Stimulated activated CD4-positive, alpha-beta T cell treated with anti-CD3 and anti-CD28 coated beads, Interleukin-4, amount 100 ng/mL, for 4 hours (primary cell): ENCODE results near the gene TTC14.
A peak's percentile ranks its signal among the peaks of the same experiment; 100 is the strongest.
"Not testable (repeated sequence)": the region's sequence is repeated elsewhere in the genome, so short reads cannot be mapped to it uniquely, and the experiment has no call there.

Experiments
- DNase-seq, 2 experiments: peaks; one replicate each; pipeline ENCODE4 v3.0.0-alpha.2; 2020

Gene TTC14

GRCh38 chr3:180601688-180602666 is at the start of gene TTC14:
TTC14 (plus strand) TSS chr3:180602163; CDS start chr3:180602262, 99 bp downstream.
- DNase-seq: peak; percentile 89 to 94

GRCh38 chr3:180563406-180563805 is 38.6 kb upstream of the TTC14 start:
- DNase-seq: no peak

- DNase-seq: no peak
Measured at GRCh38 chr3:180564676-180565075, 37.3 kb upstream of the TTC14 start.

- no peak for DNase-seq
Measured at GRCh38 chr3:180570238-180570637, 31.7 kb upstream of the TTC14 start.

DNA sequence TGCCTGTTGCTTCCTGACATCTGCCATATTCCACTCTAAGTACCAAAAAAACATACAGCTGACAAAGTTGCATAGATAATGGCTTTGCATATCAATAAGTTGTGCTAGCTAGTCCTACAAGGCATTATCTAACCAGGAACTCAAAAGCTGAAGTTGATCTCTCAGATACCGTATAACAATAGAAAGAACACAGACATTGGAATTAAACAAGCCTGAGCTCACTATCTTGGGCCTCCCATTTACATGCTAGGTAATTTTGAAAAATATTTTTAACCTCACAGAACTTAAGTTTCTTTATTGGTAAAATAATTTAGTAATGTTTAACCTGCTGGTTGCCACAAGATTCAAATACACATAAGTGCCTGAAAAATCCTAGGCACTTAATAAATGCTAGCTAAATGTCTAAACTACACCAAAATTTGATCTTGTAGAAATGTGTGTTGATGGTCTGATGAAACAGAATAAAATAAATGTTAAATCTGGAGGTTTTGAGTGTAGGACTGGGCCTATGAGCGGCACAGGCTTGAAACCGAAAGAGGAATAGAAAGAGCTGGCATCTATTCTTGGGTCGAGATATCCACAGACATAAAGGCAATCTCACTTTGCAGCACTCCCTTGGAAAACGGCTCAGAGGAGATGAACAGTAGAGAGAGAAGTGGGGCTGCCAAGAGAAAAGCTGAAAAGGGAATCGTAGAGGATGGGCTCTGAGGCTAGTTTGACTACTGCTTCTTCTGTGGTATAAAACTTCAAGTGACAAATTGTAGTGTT is 29.9 kb upstream of the TTC14 start:
- no peak for DNase-seq

DNA sequence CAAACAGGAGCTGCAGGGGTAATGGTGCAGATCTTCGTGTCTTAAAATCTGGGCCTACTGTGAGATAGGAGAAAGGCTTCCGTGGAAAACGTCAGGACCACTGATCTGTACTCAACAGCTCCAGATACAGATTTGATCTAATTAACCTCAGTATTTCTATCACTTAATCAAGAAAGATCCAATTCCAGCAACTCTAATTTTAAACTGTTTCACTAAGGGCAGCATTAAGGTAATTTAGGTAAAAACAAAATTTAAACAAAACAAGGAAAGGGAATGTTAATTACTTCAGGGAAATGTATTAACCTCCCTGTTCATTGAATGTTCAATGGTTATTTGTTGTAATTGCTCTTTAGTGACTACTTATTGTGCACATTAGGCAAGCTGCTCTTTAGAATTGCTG is 26.4 kb upstream of the TTC14 start:
- DNase-seq: no peak

DNA sequence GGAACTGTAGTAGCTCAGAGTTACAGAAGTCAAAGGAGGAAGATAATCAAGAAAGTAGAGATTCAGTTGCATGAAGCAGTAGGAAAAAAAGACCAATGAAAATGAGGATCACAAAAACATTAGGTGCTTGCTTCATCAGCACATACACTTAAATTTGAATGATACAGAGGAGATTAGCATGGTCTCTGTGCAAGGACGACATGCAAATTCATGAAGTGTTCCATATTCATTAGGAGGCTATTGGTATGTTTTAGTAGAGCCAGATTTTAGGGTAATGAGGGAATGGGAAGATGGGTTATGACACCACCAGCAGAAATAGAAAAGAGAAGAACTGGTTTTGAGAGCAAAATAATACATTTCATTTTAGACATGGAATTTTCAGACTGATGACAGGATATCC is 21.0 kb upstream of the TTC14 start:
- no peak for DNase-seq

DNA sequence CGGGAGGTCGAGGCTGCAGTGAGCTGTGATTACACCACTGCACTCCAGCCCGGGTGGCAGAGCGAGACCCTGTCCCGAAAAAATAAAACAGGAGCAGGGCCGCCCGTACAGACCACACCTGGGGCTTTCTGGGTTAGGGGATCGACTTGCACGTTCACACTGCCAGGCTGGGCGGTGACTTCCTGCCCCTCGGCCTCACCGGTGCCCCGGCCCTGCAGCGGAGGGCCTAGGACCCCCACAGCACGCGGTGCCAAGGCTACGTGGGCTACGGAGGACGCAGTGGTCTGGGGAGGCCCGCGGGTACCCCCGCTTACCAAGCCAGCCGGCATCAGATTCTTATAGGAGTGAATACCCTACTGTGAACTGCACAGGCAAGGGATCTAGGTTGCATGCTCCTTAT is 11.6 kb upstream of the TTC14 start:
- DNase-seq: no peak

DNA sequence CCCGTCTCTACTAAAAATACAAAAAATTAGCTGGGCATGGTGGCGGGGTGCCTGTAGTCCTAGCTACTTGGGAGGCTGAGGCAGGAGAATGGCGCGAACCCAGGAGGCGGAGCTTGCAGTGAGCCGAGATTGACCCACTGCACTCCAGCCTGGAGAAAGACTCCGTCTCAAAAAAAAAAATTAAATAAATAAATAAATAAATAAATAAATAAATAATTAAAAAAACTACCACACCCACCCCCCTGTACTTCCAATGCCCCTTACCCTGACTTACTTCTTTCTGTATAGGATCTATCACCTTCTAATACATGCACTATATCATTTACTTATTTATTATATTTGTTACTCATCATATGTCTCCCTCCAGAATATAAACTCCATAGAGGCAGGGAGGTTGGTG is 8.3 kb upstream of the TTC14 start:
- not testable (repeated sequence) for DNase-seq

GRCh38 chr3:180594631-180595558 is 7.1 kb upstream of the TTC14 start:
- no peak for DNase-seq

GRCh38 chr3:180595559-180595935 is 6.4 kb upstream of the TTC14 start:
- no peak for DNase-seq

- no peak for DNase-seq
Measured at GRCh38 chr3:180600473-180600872, 1.5 kb upstream of the TTC14 start.

DNA sequence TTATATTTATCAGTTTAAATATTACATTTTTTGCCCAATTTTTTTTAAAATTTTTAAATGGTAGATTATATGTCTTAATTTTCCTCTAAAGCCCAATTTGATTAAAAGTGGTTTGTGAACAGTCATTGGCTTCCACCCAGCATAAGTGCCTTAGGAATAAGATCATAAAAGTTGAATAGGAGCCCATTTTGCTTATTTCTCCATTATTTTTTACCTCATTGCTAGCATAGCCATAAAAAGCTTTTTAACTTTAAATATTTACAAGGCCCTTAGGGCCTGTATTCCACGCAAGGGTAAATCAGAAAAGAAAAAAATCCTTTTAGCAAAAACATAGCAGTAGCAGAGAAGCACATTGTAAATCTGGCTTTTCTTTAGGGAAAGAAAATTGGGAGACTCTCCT is 9.0 kb downstream of the TTC14 start:
- no peak for DNase-seq

DNA sequence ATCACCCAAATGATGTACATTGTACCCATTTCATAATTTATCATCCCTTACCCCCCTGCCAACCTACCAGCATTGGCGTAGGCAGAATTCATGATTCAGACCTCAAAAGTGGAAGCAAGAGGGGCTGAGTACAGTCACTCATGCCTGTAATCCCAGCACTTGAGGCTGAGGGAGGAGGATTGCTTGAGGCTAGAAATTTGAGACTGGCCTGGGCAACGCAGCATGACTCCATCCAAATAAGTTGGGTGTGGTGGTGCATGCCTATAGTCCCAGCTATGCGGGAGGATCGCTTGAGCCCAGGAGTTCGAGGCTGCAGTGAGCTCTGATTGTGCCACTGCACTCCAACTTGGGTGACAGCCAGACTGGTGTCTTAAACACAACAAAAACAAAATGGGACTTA is 10.4 kb downstream of the TTC14 start:
- no peak for DNase-seq

GRCh38 chr3:180615954-180616353 is 14.0 kb downstream of the TTC14 start:
- no peak for DNase-seq

DNA sequence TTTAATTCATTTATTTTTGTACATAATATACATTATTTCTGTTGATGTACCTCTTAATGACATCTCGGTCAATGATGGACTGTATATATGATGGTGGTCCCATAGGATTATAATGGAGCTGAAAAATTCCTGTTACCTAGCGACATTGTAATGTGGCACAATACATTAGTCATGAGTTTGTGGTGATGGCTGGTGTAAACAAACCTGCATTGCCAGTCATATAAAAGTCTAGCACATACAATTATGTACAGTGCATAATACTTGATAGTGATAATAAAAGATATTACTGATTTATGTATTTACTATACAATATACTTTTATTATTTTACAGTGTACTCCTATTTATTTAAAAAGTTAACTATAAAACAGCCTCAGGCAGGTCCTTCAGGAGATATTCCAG is 15.1 kb downstream of the TTC14 start:
- no peak for DNase-seq

DNA sequence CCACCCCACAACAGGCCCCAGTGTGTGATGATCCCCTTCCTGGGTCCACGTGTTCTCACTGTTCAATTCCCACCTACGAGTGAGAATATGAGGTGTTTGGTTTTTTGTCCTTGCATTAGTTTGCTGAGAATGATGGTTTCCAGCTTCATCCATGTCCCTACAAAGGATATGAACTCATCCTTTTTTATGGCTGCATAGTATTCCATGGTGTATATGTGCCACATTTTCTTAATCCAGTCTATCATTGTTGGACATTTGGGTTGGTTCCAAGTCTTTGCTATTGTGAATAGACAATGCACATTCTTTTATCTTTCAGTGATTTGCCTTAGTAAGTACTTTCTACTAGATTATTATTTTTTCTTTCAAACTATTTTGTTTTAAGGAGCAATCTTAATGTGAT is 16.6 kb downstream of the TTC14 start:
- not testable (repeated sequence) for DNase-seq

DNA sequence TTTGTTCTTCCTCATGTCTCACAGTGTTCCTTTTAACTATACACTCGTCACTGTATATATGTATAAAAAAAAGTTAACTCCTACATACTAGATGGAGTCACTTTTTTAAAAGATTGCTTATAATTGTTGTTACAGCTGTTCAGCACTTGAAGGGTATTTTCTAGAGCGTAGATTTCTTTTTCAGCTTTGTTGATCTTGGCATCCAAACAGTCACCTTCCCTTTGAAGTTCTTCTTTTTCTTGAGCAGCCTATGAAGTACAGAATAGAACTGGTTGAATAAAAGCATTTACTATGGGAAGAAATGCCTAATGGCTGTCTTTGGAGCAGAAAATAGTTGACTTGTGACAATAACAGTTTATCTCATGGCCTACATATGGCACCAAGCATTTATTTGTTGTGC is 17.8 kb downstream of the TTC14 start:
- DNase-seq: no peak

DNA sequence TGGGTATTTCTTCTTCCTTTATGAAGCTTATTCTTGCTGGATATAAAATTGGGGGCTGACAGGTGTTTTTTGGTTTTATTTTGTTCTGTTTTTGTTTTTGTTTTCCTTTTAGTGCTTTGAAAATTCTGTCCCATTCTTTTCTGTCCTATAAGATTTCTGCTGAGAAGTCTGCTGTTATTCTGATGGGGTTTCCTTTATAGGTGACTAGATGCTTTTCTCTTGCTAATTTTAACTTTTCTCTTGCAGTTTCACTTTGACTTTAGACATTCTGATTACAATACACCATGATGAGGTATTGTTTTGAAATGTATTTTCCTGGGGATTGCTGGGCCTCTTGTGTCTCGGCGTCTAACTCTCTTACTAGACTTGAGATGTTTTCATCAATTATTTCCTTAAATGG is 22.8 kb downstream of the TTC14 start:
- no peak for DNase-seq

GRCh38 chr3:180626844-180627243 is 24.9 kb downstream of the TTC14 start:
- no peak for DNase-seq

- DNase-seq: no peak
Measured at GRCh38 chr3:180630371-180630770, 28.4 kb downstream of the TTC14 start.

DNA sequence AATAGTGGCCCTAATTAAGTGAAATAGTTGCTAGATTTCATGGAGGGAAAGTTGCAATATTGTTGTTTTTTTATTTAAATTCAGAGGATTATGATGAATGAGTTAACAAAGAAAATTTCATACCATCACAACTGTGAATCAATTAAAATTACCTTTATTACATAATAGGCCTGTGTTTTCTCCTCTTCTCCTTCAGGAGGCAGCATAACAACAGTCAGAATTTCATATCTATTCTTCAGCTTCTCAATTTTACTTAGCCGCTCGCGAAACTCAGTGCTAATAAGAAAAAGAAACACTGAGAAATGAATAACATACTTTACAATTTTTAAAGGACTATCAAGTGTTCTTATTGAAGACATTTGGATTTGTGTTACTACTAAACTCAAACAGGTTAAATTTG is 29.4 kb downstream of the TTC14 start:
- no peak for DNase-seq

DNA sequence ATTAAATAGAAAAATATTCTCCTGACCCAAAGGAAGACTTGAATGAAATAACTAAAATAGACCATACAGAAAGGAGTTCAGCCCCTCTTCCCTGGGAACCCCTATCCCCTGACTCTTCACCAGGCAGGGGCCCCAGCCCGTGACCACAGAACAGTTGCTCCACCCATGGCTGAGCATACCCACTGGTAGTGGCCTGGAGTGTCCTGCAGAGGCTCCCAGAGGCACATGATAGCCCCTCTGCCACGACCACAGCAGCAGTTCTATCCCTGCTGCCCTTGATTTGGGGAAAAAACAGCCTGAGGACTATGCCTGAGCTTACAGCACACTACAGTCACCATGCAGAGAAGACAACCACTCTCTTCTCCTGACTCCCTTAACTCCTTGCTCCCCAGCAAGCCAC is 31.8 kb downstream of the TTC14 start:
- no peak for DNase-seq
